Central memory CD8-positive, alpha-beta T cell (primary cell): ENCODE measurements around the gene KCNQ1.

Experiments
- ATAC-seq: fragments of 150-1000 bp; cut with Tn5 transposase; replicated peaks from 2 replicates; pipeline ENCODE4 v1.10.0; 2022; ENCODE audit warnings: mild to moderate bottlenecking, moderate FRiP score, moderate number of reproducible peaks; ENCODE audit not compliant: poor library complexity, severe bottlenecking; ENCODE audit errors: extremely low read depth
- DNase-seq, 2 donors: peaks; one replicate each; pipeline ENCODE4 v3.0.0; 2021; ENCODE audit warnings: low spot score in 2 of 2
- H3K27ac Mint-ChIP-seq: one replicate; pipeline ENCODE4 v1.8.0; 2022; ENCODE audit warnings: low read depth, mild to moderate bottlenecking, moderate library complexity, mixed read lengths
- H3K27me3 Mint-ChIP-seq: one replicate; pipeline ENCODE4 v1.8.0; 2022; ENCODE audit warnings: mixed read lengths
- H3K36me3 Mint-ChIP-seq: one replicate; pipeline ENCODE4 v1.8.0; 2022; ENCODE audit warnings: mild to moderate bottlenecking, moderate library complexity, mixed read lengths; ENCODE audit not compliant: insufficient read depth
- H3K4me1 Mint-ChIP-seq: one replicate; pipeline ENCODE4 v1.8.0; 2022; ENCODE audit warnings: mixed read lengths
- H3K4me3 Mint-ChIP-seq: one replicate; pipeline ENCODE4 v1.8.0; 2022; ENCODE audit warnings: mild to moderate bottlenecking, moderate library complexity, mixed read lengths
- H3K9me3 Mint-ChIP-seq: one replicate; pipeline ENCODE4 v1.8.0; 2022; ENCODE audit warnings: mixed read lengths

KCNQ1 gene

GRCh38 chr11:2413742-2414579, 30.8 kb upstream of the KCNQ1 start:
- ATAC-seq (no peak), DNase-seq (no peak)
- no peaks in the 10 kb centered on the region for H3K9me3 Mint-ChIP-seq
- no peaks in the 10 kb centered on the region for H3K4me1 Mint-ChIP-seq
- H3K36me3 Mint-ChIP-seq, result peaks cover 2% of the 10 kb centered on the region
- H3K27ac Mint-ChIP-seq, result no peak overlapping the region
- H3K27me3 Mint-ChIP-seq, result no peaks in the 10 kb centered on the region
- no peak overlapping the region for H3K4me3 Mint-ChIP-seq

DNA sequence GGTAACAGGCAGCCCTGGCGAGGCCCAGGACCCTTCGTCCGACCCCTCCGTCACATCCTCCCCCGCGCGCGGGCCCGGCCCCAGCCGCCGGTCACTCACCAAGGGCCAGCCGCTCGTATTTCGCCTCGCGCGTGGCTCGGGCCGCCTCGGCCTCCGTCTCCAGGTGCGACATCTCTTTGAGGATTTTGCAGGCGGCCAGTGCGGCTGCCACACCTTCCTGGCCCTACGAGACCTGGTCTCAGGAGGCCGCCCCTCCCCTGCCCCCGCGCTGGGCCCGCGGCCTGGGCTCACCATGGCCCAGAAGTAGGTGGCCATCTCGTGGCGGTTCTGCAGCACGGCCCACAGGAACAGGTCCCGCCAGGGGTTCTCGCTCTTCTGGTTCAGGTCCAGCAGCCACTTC, 30.2 kb upstream of the KCNQ1 start:
- Mint-ChIP-seq H3K27ac (no peak overlapping the region), H3K4me3 (no peak overlapping the region), H3K4me1 (no peaks in the 10 kb centered on the region), H3K27me3 (no peaks in the 10 kb centered on the region), H3K9me3 (no peaks in the 10 kb centered on the region), H3K36me3 (peaks cover 2% of the 10 kb centered on the region)
- no peak for DNase-seq
- ATAC-seq, result no peak

GRCh38 chr11:2415171-2415570, 29.6 kb upstream of the KCNQ1 start:
- no peaks in the 10 kb centered on the region for H3K9me3 Mint-ChIP-seq
- H3K4me1 Mint-ChIP-seq, result no peaks in the 10 kb centered on the region
- no peak overlapping the region for H3K4me3 Mint-ChIP-seq
- no peak overlapping the region for H3K27ac Mint-ChIP-seq
- DNase-seq (no peak), ATAC-seq (no peak)
- H3K27me3 Mint-ChIP-seq, result no peaks in the 10 kb centered on the region
- H3K36me3 Mint-ChIP-seq, result peaks cover 2% of the 10 kb centered on the region

- H3K9me3 Mint-ChIP-seq, result no peaks in the 10 kb centered on the region
- DNase-seq, result no peak
- no peaks in the 10 kb centered on the region for H3K4me1 Mint-ChIP-seq
- no peak overlapping the region for H3K4me3 Mint-ChIP-seq
- peaks cover 2% of the 10 kb centered on the region for H3K36me3 Mint-ChIP-seq
- H3K27ac Mint-ChIP-seq, result no peak overlapping the region
- no peak for ATAC-seq
- no peaks in the 10 kb centered on the region for H3K27me3 Mint-ChIP-seq
These were observed 29.0 kb upstream of the KCNQ1 start for GRCh38 chr11:2415601-2416380.

DNA sequence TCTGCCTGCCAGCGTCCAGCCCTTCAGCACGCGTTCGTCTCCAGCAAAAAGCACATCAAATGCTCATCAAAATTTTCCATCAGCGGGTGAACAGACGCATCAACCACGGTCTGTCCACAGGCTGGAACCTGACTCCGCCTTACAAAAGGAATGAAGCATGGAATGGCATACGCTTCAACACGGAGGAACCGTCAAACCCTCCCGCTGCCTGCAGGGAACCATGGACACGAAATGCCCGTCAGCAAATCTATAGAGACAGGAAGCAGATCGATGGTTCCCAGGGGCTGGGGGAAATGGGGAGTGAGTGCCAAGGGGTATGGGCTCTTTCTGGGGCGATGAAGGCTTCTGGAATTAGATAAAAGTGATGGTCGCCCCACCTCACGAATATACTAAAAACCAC, 28.0 kb upstream of the KCNQ1 start:
- H3K36me3 Mint-ChIP-seq, result peaks cover 2% of the 10 kb centered on the region
- H3K4me3 Mint-ChIP-seq, result no peak overlapping the region
- no peaks in the 10 kb centered on the region for H3K9me3 Mint-ChIP-seq
- ATAC-seq (no peak), DNase-seq (no peak)
- no peak overlapping the region for H3K27ac Mint-ChIP-seq
- H3K4me1 Mint-ChIP-seq, result no peaks in the 10 kb centered on the region
- no peaks in the 10 kb centered on the region for H3K27me3 Mint-ChIP-seq

- H3K27ac Mint-ChIP-seq, result no peak overlapping the region
- H3K36me3 Mint-ChIP-seq, result no peaks in the 10 kb centered on the region
- H3K9me3 Mint-ChIP-seq, result no peaks in the 10 kb centered on the region
- no peak overlapping the region for H3K4me3 Mint-ChIP-seq
- no peaks in the 10 kb centered on the region for H3K4me1 Mint-ChIP-seq
- ATAC-seq (no peak), DNase-seq (no peak)
- H3K27me3 Mint-ChIP-seq, result no peaks in the 10 kb centered on the region
These were observed 26.7 kb upstream of the KCNQ1 start for GRCh38 chr11:2417856-2418692.

- H3K36me3 Mint-ChIP-seq, result no peaks in the 10 kb centered on the region
- no peaks in the 10 kb centered on the region for H3K9me3 Mint-ChIP-seq
- ATAC-seq (no peak), DNase-seq (no peak)
- H3K27me3 Mint-ChIP-seq, result no peaks in the 10 kb centered on the region
- H3K4me1 Mint-ChIP-seq, result no peaks in the 10 kb centered on the region
- H3K27ac Mint-ChIP-seq, result no peak overlapping the region
- H3K4me3 Mint-ChIP-seq, result no peak overlapping the region
These were observed 26.0 kb upstream of the KCNQ1 start for GRCh38 chr11:2418693-2419360.

GRCh38 chr11:2419638-2420501, 24.9 kb upstream of the KCNQ1 start:
- H3K4me3 Mint-ChIP-seq, result no peak overlapping the region
- H3K4me1 Mint-ChIP-seq, result no peaks in the 10 kb centered on the region
- no peaks in the 10 kb centered on the region for H3K36me3 Mint-ChIP-seq
- no peak overlapping the region for H3K27ac Mint-ChIP-seq
- no peak for ATAC-seq
- no peaks in the 10 kb centered on the region for H3K27me3 Mint-ChIP-seq
- peak; percentile 42 to 43 for DNase-seq
- H3K9me3 Mint-ChIP-seq, result no peaks in the 10 kb centered on the region

DNA sequence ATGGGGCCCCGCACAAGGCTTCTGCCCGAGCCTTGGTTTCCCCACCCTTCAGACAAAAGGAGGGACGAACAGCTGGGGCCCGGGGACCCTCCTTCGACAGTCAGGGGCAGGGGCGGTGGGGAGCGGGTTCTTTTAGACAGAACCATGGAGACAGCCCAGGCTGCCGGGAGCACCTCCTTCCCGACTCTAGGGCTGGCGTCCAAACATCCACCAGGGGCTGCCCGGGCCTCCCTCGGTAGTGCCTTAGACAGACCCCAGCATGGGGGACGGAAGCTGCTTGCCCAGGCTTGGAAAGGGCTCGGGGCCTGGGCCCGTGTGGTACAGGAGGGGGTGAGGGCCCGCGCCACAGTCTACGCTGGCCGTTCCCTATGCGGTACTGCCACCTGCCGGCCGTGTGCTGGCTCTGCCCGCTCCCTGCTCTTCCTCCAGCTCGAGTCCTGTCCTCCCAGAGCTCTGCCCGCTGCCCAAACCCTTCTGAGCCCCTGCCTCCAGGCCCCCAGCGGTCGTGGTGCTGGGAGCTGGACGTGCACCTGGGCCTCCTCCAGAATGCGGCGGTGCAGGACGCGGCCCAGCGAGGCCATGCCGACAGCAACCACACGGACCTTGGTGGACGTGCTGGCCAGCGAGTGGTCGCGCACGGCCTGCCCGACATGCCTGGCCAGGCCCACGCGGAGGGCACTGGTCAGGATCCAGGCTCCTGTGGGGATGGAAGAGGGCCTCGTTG, 24.1 kb upstream of the KCNQ1 start:
- Mint-ChIP-seq H3K4me3 (no peak overlapping the region), H3K4me1 (no peaks in the 10 kb centered on the region), H3K9me3 (no peaks in the 10 kb centered on the region), H3K27me3 (no peaks in the 10 kb centered on the region), H3K27ac (no peak overlapping the region), H3K36me3 (no peaks in the 10 kb centered on the region)
- ATAC-seq (peak; percentile 92), DNase-seq (peak; percentile 47 to 63)

- Mint-ChIP-seq H3K36me3 (no peaks in the 10 kb centered on the region), H3K4me1 (no peaks in the 10 kb centered on the region), H3K9me3 (no peaks in the 10 kb centered on the region), H3K27me3 (no peaks in the 10 kb centered on the region), H3K4me3 (no peak overlapping the region), H3K27ac (no peak overlapping the region)
- ATAC-seq (no peak), DNase-seq (no peak)
These were observed 23.4 kb upstream of the KCNQ1 start for GRCh38 chr11:2421226-2421994.
